Panc1 (cell line): Measurements from ENCODE around the gene PPP1CA.

Source experiments
- POLR2AphosphoS5 ChIP-seq: IDR thresholded peaks from 2 replicates; pipeline ENCODE4 v1.6.1; 2012; ENCODE audit warnings: mild to moderate bottlenecking, low read depth, low read length, moderate library complexity
- TF ChIP-seq, protein P1 (sequence below): fragments of 450-650 bp; IDR thresholded peaks from 2 replicates; pipeline ENCODE4 v1.5.1; 2017; ENCODE audit warnings: mild to moderate bottlenecking
- TF ChIP-seq, protein P2 (sequence below), 2 experiments: IDR thresholded peaks; 2 replicates each; pipeline ENCODE4 v1.6.1; 2011 to 2012; ENCODE audit warnings: low read depth in 2 of 2, control low read depth in 1 of 2, low read length in 1 of 2, mild to moderate bottlenecking in 1 of 2, moderate library complexity in 1 of 2; ENCODE audit not compliant: insufficient read depth in 1 of 2

DNA sequence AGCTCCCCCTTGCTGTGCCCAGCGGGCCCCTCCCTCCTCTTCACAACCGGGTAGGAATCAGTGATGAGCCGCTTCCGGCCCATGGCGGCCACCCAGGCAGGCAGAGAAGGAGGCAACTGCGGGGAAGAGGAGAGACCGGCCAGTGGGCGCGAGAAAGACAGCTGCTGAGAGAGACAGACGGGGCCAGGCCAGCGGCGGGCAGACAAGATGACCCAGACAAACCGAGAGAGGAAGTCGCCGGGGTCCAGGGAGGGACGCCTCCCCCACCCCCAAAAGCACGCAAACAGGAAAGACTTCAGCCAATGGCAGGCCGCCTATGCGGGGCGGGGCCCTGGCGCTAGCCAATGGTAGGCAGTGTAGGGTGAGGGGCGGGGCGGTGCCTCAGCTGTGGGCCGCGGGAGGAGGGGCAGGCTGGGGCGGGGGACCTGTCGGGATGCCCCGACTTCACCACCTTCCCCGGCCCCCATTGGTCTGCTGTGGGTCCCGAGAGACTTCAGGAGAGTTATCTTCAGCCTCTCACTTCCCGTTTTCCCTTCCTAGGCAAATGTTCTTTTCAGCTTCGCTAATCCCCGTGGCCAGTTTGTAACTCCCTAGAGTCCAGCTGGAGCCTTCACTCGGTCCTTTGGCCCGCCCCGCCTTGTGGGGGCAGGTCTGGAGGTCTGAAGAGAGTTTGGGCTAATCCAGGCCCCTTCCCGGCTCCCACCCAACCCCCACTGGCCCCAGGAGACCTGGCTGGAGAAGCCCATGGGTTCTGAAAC is 48.2 kb downstream of the PPP1CA start, which contains the start of gene POLD4:
- TF ChIP-seq, protein P1, sequence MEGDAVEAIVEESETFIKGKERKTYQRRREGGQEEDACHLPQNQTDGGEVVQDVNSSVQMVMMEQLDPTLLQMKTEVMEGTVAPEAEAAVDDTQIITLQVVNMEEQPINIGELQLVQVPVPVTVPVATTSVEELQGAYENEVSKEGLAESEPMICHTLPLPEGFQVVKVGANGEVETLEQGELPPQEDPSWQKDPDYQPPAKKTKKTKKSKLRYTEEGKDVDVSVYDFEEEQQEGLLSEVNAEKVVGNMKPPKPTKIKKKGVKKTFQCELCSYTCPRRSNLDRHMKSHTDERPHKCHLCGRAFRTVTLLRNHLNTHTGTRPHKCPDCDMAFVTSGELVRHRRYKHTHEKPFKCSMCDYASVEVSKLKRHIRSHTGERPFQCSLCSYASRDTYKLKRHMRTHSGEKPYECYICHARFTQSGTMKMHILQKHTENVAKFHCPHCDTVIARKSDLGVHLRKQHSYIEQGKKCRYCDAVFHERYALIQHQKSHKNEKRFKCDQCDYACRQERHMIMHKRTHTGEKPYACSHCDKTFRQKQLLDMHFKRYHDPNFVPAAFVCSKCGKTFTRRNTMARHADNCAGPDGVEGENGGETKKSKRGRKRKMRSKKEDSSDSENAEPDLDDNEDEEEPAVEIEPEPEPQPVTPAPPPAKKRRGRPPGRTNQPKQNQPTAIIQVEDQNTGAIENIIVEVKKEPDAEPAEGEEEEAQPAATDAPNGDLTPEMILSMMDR: no peak
- peak; percentile 91 for TF ChIP-seq POLR2AphosphoS5
- TF ChIP-seq, protein P2, sequence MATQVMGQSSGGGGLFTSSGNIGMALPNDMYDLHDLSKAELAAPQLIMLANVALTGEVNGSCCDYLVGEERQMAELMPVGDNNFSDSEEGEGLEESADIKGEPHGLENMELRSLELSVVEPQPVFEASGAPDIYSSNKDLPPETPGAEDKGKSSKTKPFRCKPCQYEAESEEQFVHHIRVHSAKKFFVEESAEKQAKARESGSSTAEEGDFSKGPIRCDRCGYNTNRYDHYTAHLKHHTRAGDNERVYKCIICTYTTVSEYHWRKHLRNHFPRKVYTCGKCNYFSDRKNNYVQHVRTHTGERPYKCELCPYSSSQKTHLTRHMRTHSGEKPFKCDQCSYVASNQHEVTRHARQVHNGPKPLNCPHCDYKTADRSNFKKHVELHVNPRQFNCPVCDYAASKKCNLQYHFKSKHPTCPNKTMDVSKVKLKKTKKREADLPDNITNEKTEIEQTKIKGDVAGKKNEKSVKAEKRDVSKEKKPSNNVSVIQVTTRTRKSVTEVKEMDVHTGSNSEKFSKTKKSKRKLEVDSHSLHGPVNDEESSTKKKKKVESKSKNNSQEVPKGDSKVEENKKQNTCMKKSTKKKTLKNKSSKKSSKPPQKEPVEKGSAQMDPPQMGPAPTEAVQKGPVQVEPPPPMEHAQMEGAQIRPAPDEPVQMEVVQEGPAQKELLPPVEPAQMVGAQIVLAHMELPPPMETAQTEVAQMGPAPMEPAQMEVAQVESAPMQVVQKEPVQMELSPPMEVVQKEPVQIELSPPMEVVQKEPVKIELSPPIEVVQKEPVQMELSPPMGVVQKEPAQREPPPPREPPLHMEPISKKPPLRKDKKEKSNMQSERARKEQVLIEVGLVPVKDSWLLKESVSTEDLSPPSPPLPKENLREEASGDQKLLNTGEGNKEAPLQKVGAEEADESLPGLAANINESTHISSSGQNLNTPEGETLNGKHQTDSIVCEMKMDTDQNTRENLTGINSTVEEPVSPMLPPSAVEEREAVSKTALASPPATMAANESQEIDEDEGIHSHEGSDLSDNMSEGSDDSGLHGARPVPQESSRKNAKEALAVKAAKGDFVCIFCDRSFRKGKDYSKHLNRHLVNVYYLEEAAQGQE (IDR thresholded peaks at IDR 0.05; ENCODE audit: insufficient read depth in 1 of 2, low read depth in 2 of 2, low read length in 1 of 2): 0 out of 4 replicates have a peak, but pooled peaks of 1 of the 2 experiments have one; percentile 29
